ENCODE data around the gene LRRC2. TPM values are rescaled to one million over a fixed set of nuclear protein-coding genes. Genes with fewer than 3 reads are reported as not detected.

Gene LRRC2
- total RNA-seq, 1 experiment from 2014 or later = 2.6 TPM

- no peak overlapping the region for H2AFZ ChIP-seq (ENCODE audit: low read length)
- no peak overlapping the region for H3K27ac Mint-ChIP-seq
- 0 out of 7 replicates have a peak, but pooled peaks cover 0 to 3% (median 0%) of the 10 kb centered on the region in 3 experiments for H3K36me3 Mint-ChIP-seq (ENCODE audit: insufficient read depth in 1 of 3, low read depth in 3 of 3)
- no peaks in the 10 kb centered on the region for H3K79me2 ChIP-seq (ENCODE audit: insufficient read depth, low read length)
- H3K4me1 Mint-ChIP-seq = peaks cover 7% of the 10 kb centered on the region in 2 experiments; a peak in 3 of 4 replicates
- no peak overlapping the region for H3K27ac ChIP-seq (ENCODE audit: insufficient read length, low read depth, low read length)
- no peak overlapping the region for H3K14ac ChIP-seq (ENCODE audit: insufficient read depth, low read length)
- H3K9me3 Mint-ChIP-seq = no peaks in the 10 kb centered on the region
- no peaks in the 10 kb centered on the region for H3K4me1 ChIP-seq (ENCODE audit: insufficient read depth, low read length)
- H3K27me3 Mint-ChIP-seq (ENCODE audit: low read depth) = no peaks in the 10 kb centered on the region
- no peak overlapping the region for H3K4ac ChIP-seq (ENCODE audit: low read depth, low read length)
- no peaks in the 10 kb centered on the region for H3K27me3 ChIP-seq (ENCODE audit: insufficient read depth, low read length)
- no peaks in the 10 kb centered on the region for H4K20me1 ChIP-seq (ENCODE audit: control insufficient read depth, insufficient read depth, insufficient read length)
- no peak for DNase-seq
- H2BK15ac ChIP-seq (ENCODE audit: low read depth, low read length) = no peak overlapping the region
- H3T11ph ChIP-seq (ENCODE audit: low read length) = no peak overlapping the region
- H3K4me2 ChIP-seq (ENCODE audit: insufficient read depth, insufficient read length, low read length) = no peak overlapping the region
- no peak overlapping the region for H2BK5ac ChIP-seq (ENCODE audit: insufficient read length, low read length)
- no peak overlapping the region for H4K5ac ChIP-seq (ENCODE audit: insufficient read length, low read depth, low read length)
- H3K9me3 ChIP-seq (ENCODE audit: control insufficient read depth, low read depth, low read length) = no peaks in the 10 kb centered on the region
- H3K18ac ChIP-seq (ENCODE audit: insufficient read length, low read depth, low read length) = no peak overlapping the region
- no peaks in the 10 kb centered on the region for H3K79me1 ChIP-seq (ENCODE audit: insufficient read depth, low read depth, low read length, poor library complexity, severe bottlenecking)
- no peak overlapping the region for H3K4me3 Mint-ChIP-seq
- no peak overlapping the region for H3K23ac ChIP-seq (ENCODE audit: insufficient read length, low read depth, low read length)
- H2BK20ac ChIP-seq (ENCODE audit: low read depth, low read length, poor library complexity, severe bottlenecking) = no peak overlapping the region
- no peak overlapping the region for H2BK12ac ChIP-seq (ENCODE audit: insufficient read length, low read depth, low read length)
- WGBS (ENCODE audit: extremely low coverage, insufficient read length, low lambda C conversion rate) = no CpG with 5 or more reads among the region's 9 CpGs
- H3K56ac ChIP-seq (ENCODE audit: insufficient read length, low read depth, low read length) = no peak overlapping the region
- no peak overlapping the region for H3K9ac ChIP-seq (ENCODE audit: extremely low read depth, insufficient read length, low read length)
- no peak overlapping the region for H2BK120ac ChIP-seq (ENCODE audit: low read depth, low read length, poor library complexity, severe bottlenecking)
- no peak overlapping the region for H2AK5ac ChIP-seq (ENCODE audit: insufficient read length, low read length)
- TF ChIP-seq CTCF (conservative IDR thresholded peaks at IDR 0.05) = no peak
- no peak overlapping the region for H4K91ac ChIP-seq (ENCODE audit: insufficient read length, low read depth, low read length)
- H3K23me2 ChIP-seq (ENCODE audit: insufficient read length, low read depth, low read length, poor library complexity, severe bottlenecking) = no peaks in the 10 kb centered on the region
- no peak overlapping the region for H4K8ac ChIP-seq (replicated peaks; ENCODE audit: insufficient read length, low read depth, low read length)
Measured at GRCh38 chr3:46521096-46521495, 45.0 kb downstream of the LRRC2 start.
